SK-N-DZ (cell line): Measurements from ENCODE around the gene SGCD. TPM values are rescaled to one million over a fixed set of nuclear protein-coding genes. Genes with fewer than 3 reads are reported as not detected.

Source experiments
- DNase-seq: peaks from one replicate; pipeline ENCODE4 v3.0.0-alpha.2; 2015; ENCODE audit warnings: low spot score
- polyA plus RNA-seq, 2 experiments: library from polyadenylated mRNA; depleted of rRNA; stranded (reverse); fragments of >200 nt; gene quantifications; 2 replicates each; pipeline ENCODE4 v1.2.3, GENCODE V29; 2014

Gene SGCD
- not detected in 2 replicates for polyA plus RNA-seq (2014; cell fraction: cytosol; rRNA removed)
- polyA plus RNA-seq (2014; cell fraction: nucleus; rRNA removed), result not detected in 2 replicates

GRCh38 chr5:156326718-156327259 lies at the start of gene SGCD:
TSS of gene SGCD (plus strand) at chr5:156327164.
- DNase-seq, result peak; percentile 30

GRCh38 chr5:156277290-156277689 lies 49.7 kb upstream of the SGCD start:
- DNase-seq, result no peak

GRCh38 chr5:156295431-156295830 lies 31.5 kb upstream of the SGCD start:
- DNase-seq, result no peak

GRCh38 chr5:156310115-156310514 lies 16.8 kb upstream of the SGCD start:
- DNase-seq, result no peak

- DNase-seq, result no peak
Observed at GRCh38 chr5:156312897-156313694, 13.9 kb upstream of the SGCD start.

GRCh38 chr5:156314416-156314815 lies 12.5 kb upstream of the SGCD start:
- DNase-seq, result no peak

- DNase-seq, result no peak
Observed at GRCh38 chr5:156322666-156323065, 4.3 kb upstream of the SGCD start.

- DNase-seq, result no peak
Observed at GRCh38 chr5:156327296-156327695, 332 bp downstream of the SGCD start.

GRCh38 chr5:156328161-156328560 lies 1.2 kb downstream of the SGCD start:
- DNase-seq, result no peak

- no peak for DNase-seq
Observed at GRCh38 chr5:156328766-156329165, 1.8 kb downstream of the SGCD start.

GRCh38 chr5:156329171-156329611 lies 2.2 kb downstream of the SGCD start:
- no peak for DNase-seq

- no peak for DNase-seq
Observed at GRCh38 chr5:156330141-156330870, 3.3 kb downstream of the SGCD start.

- DNase-seq, result no peak
Observed at GRCh38 chr5:156331181-156331580, 4.2 kb downstream of the SGCD start.

- DNase-seq, result no peak
Observed at GRCh38 chr5:156331845-156332244, 4.9 kb downstream of the SGCD start.

GRCh38 chr5:156332245-156332644 lies 5.3 kb downstream of the SGCD start:
- no peak for DNase-seq

- DNase-seq, result no peak
Observed at GRCh38 chr5:156339139-156339841, 12.3 kb downstream of the SGCD start.

GRCh38 chr5:156340893-156341292 lies 13.9 kb downstream of the SGCD start:
- DNase-seq, result no peak

- DNase-seq, result no peak
Observed at GRCh38 chr5:156350256-156350655, 23.3 kb downstream of the SGCD start.

GRCh38 chr5:156351423-156351822 lies 24.5 kb downstream of the SGCD start:
- DNase-seq, result no peak

GRCh38 chr5:156354571-156354970 lies 27.6 kb downstream of the SGCD start:
- DNase-seq, result no peak

GRCh38 chr5:156356238-156356637 lies 29.3 kb downstream of the SGCD start:
- DNase-seq, result no peak

GRCh38 chr5:156359476-156359875 lies 32.5 kb downstream of the SGCD start:
- no peak for DNase-seq
